AG04450 (cell line): ENCODE results near the gene PCDHA12. TPM values are rescaled to one million over a fixed set of nuclear protein-coding genes. Genes with fewer than 3 reads are reported as not detected.
"Not testable (repeated sequence)": the region's sequence is repeated elsewhere in the genome, so short reads cannot be mapped to it uniquely, and the experiment has no call there.

Experiments
- CTCF ChIA-PET: fragments of 300-600, 350-600 bp; formaldehyde crosslinking; extraction: SDS; loops from one replicate; lab custom pipeline; 2022; ENCODE audit warnings: antibody characterized with exemption, inconsistent platforms; lab: Charles Lee
- POLR2A ChIA-PET: fragments of 350-600 bp; formaldehyde crosslinking; extraction: SDS; loops from one replicate; lab custom pipeline; 2021; ENCODE audit warnings: antibody characterized with exemption, inconsistent platforms; lab: Yijun Ruan, JAX
- DNase-seq: peaks from one replicate; pipeline ENCODE4 v3.0.0-alpha.2; 2011; ENCODE audit warnings: low read depth, low spot score
- H3K27ac ChIP-seq: one replicate; pipeline ENCODE4 v1.5.1; 2012; ENCODE audit warnings: low read depth, low read length, control low read depth
- H3K27me3 ChIP-seq: one replicate; pipeline ENCODE4 v1.6.0; 2012; ENCODE audit warnings: low read length; ENCODE audit not compliant: control insufficient read depth, insufficient read depth
- H3K4me3 ChIP-seq: 2 replicates; pipeline ENCODE4 v1.5.1; 2011; ENCODE audit warnings: mild to moderate bottlenecking, low read depth, low read length, control low read depth
- H3K9me3 ChIP-seq: 2 replicates; pipeline ENCODE4 v1.5.1; 2012; ENCODE audit warnings: low read length; ENCODE audit not compliant: control insufficient read depth, insufficient read depth
- polyA plus RNA-seq: library from polyadenylated mRNA; depleted of rRNA; stranded (reverse); fragments of >200 nt; gene quantifications from 2 replicates; pipeline ENCODE4 v1.2.3, GENCODE V29; 2011
- TF ChIP-seq, protein P1 (sequence below): IDR thresholded peaks from 2 replicates; pipeline ENCODE4 v1.5.1; 2011; ENCODE audit warnings: low read depth, low read length, control low read depth, inconsistent platforms

The PCDHA12 gene
- polyA plus RNA-seq, 1 experiment: not detected

DNA sequence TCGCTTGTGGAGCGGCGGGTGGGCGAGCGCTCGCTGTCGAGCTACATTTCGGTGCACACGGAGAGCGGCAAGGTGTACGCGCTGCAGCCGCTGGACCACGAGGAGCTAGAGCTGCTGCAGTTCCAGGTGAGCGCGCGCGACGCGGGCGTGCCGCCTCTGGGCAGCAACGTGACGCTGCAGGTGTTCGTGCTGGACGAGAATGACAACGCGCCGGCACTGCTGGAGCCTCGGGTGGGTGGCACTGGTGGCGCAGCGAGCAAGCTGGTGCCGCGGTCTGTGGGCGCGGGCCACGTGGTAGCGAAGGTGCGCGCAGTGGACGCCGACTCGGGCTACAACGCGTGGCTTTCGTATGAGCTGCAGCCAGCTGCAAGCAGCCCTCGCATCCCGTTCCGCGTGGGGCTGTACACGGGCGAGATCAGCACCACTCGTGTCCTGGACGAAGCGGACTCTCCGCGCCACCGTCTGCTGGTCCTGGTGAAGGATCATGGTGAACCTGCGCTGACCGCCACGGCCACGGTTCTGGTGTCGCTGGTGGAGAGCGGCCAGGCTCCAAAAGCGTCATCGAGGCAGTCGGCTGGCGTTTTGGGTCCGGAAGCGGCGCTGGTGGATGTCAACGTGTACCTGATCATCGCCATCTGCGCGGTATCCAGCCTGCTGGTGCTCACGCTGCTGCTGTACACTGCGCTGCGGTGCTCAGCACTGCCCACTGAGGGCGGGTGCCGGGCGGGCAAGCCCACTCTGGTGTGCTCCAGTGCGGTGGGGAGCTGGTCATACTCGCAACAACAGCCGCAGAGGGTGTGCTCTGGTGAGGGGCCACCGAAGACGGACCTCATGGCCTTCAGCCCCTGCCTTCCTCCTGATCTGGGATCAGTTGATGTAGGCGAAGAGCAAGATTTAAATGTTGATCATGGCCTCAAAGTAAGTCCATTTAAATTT, 32.0 kb upstream of the PCDHA12 start:
- Histone ChIP-seq H3K4me3 (no peak overlapping the region), H3K27me3 (no peaks in the 10 kb centered on the region), H3K9me3 (peaks cover 28% of the 10 kb centered on the region), H3K27ac (no peak overlapping the region)
- POLR2A ChIA-PET: no interaction called here
- CTCF ChIA-PET: no interaction called here
- TF ChIP-seq, protein P1, sequence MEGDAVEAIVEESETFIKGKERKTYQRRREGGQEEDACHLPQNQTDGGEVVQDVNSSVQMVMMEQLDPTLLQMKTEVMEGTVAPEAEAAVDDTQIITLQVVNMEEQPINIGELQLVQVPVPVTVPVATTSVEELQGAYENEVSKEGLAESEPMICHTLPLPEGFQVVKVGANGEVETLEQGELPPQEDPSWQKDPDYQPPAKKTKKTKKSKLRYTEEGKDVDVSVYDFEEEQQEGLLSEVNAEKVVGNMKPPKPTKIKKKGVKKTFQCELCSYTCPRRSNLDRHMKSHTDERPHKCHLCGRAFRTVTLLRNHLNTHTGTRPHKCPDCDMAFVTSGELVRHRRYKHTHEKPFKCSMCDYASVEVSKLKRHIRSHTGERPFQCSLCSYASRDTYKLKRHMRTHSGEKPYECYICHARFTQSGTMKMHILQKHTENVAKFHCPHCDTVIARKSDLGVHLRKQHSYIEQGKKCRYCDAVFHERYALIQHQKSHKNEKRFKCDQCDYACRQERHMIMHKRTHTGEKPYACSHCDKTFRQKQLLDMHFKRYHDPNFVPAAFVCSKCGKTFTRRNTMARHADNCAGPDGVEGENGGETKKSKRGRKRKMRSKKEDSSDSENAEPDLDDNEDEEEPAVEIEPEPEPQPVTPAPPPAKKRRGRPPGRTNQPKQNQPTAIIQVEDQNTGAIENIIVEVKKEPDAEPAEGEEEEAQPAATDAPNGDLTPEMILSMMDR: no peak
- DNase-seq: no peak

DNA sequence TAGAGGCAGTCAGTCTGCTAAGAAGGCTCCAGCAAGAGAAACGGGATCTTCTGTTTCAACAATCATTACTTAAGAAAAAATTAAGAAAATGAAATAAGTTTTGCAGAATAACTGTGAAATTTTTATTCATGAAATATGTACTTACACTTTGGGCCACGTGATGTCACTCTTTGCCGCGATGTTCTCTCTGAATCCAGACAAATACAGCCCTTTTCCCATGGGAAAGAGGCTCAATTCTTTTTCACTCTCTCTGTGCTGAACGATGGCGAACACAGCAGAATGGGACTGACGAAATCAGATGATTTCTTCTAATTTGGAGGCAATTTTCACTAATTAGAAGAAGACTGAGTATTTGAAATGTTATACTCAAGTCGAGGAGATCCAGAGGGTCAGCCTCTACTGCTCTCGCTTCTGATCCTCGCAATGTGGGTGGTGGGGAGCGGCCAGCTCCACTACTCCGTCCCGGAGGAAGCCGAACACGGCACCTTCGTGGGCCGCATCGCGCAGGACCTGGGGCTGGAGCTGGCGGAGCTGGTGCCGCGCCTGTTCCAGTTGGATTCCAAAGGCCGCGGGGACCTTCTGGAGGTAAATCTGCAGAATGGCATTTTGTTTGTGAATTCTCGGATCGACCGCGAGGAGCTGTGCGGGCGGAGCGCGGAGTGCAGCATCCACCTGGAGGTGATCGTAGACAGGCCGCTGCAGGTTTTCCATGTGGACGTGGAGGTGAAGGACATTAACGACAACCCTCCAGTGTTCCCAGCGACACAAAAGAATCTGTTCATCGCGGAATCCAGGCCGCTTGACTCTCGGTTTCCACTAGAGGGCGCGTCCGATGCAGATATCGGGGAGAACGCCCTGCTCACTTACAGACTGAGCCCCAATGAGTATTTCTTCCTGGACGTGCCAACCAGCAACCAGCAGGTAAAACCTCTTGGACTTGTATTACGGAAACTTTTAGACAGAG, 26.7 kb upstream of the PCDHA12 start, which contains the start of gene PCDHA9:
TSS of gene PCDHA9 (plus strand) at position 244 of the 964 bp plus-strand sequence. CDS start at position 358, 114 bp downstream.
- DNase-seq: not testable (repeated sequence)

DNA sequence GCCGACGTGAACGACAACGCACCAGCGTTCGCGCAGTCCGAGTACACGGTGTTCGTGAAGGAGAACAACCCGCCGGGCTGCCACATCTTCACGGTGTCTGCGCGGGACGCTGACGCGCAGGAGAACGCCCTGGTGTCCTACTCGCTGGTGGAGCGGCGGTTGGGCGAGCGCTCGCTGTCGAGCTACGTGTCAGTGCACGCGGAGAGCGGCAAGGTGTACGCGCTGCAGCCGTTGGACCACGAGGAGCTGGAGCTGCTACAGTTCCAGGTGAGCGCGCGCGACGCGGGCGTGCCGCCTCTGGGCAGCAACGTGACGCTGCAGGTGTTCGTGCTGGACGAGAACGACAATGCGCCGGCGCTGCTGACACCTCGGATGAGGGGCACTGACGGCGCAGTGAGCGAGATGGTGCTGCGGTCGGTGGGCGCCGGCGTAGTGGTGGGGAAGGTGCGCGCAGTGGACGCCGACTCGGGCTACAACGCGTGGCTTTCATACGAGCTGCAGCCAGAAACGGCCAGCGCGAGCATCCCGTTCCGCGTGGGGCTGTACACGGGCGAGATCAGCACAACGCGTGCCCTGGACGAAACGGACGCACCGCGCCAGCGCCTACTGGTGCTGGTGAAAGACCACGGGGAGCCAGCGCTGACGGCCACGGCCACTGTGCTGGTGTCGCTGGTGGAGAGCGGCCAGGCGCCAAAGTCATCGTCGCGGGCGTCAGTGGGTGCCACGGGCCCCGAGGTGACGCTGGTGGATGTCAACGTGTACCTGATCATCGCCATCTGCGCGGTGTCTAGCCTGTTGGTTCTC, 25.1 kb upstream of the PCDHA12 start:
- CTCF ChIA-PET, DNase-seq, POLR2A ChIA-PET, H3K27ac ChIP-seq, H3K27me3 ChIP-seq, H3K4me3 ChIP-seq: not testable (repeated sequence)
- peaks cover 26% of the 10 kb centered on the region for H3K9me3 ChIP-seq

More for the DNA sequence above, 26.7 kb upstream of the PCDHA12 start, which contains the start of gene PCDHA9:
- H3K4me3 ChIP-seq, H3K27ac ChIP-seq, CTCF ChIA-PET, H3K27me3 ChIP-seq, POLR2A ChIA-PET: not testable (repeated sequence)
- peaks cover 25% of the 10 kb centered on the region for H3K9me3 ChIP-seq

DNA sequence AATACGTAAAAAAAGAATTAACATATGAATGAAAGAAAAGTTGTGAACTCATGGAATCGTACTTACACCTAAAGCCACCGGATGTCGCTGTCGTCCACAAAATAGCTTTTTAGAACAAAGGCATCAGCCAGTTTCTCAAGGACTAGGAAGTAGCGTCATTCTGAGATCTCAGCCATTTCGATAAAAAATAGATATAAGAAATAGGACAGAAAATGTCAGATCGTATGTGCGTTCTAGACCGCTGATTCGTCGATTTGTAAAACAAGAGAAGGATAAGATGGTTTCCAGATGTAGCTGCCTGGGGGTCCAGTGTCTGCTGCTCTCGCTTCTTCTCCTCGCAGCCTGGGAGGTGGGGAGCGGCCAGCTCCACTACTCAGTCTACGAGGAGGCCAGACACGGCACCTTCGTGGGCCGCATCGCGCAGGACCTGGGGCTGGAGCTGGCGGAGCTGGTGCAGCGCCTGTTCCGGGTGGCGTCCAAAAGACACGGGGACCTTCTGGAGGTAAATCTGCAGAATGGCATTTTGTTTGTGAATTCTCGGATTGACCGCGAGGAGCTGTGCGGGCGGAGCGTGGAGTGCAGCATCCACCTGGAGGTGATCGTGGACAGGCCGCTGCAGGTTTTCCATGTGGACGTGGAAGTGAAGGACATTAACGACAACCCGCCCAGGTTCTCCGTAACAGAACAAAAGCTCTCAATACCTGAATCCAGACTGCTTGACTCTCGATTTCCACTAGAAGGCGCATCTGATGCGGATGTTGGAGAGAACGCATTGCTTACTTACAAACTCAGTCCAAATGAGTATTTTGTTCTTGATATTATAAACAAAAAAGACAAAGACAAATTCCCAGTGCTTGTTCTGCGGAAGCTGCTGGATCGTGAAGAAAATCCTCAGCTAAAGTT, 19.1 kb upstream of the PCDHA12 start, which contains the start of gene PCDHA10:
TSS of gene PCDHA10 (plus strand) at position 126 of the 903 bp plus-strand sequence. CDS start at position 278, 152 bp downstream.
- H3K9me3 ChIP-seq: peaks cover 31% of the 10 kb centered on the region
- H3K4me3 ChIP-seq: no peak within 1 kb of the TSS
- ChIA-PET CTCF (no interaction called here), POLR2A (no interaction called here)
- H3K27ac ChIP-seq: no peak within 1 kb of the TSS
- TF ChIP-seq, protein P1: no peak
- no peak for DNase-seq
- H3K27me3 ChIP-seq: no peaks in the 10 kb centered on the region
